GM18508 (cell line): ENCODE results near the gene TRAPPC3.

Source experiments
- ATAC-seq: cut with Tn5 transposase; IDR thresholded peaks from one replicate; pipeline ENCODE4 v1.9.1; 2021; ENCODE audit warnings: moderate number of reproducible peaks; ENCODE audit not compliant: insufficient read depth, unreplicated experiment

The TRAPPC3 gene

GRCh38 chr1:36088577-36089392 is 60.5 kb downstream of the TRAPPC3 start, which contains the start of gene ADPRS:
Gene ADPRS (plus strand): TSS chr1:36088892. CDS start chr1:36088905, 13 bp downstream.
- peak; percentile 38 for ATAC-seq

GRCh38 chr1:36088265-36088576 is 61.1 kb downstream of the TRAPPC3 start:
- ATAC-seq, result no peak

GRCh38 chr1:36087233-36088123 is 61.8 kb downstream of the TRAPPC3 start:
- no peak for ATAC-seq
